HepG2 (cell line): ENCODE results near the gene ATE1.

Source experiments
- ATF2 ChIP-seq: sonication (generic); formaldehyde crosslinking; IDR thresholded peaks from 2 replicates; pipeline ENCODE4 v1.4.0; 2020; ENCODE audit warnings: missing genetic modification reagents
- CBFB ChIP-seq: sonication (generic); formaldehyde crosslinking; IDR thresholded peaks from 2 replicates; pipeline ENCODE4 v1.4.0; 2020; ENCODE audit warnings: missing genetic modification reagents
- CTCF ChIP-seq: sonication (generic); formaldehyde crosslinking; IDR thresholded peaks from 2 replicates; pipeline ENCODE4 v1.5.0; 2020; ENCODE audit warnings: mild to moderate bottlenecking, missing genetic modification reagents, moderate library complexity
- GABPA ChIP-seq, 2 experiments: IDR thresholded peaks; 2 replicates each; pipeline ENCODE4 v1.6.1; 2011 to 2016; ENCODE audit warnings: low read depth in 2 of 2, low read length in 1 of 2, missing biosample characterization in 1 of 2, missing genetic modification characterization in 1 of 2
- MAFK ChIP-seq, 2 experiments: IDR thresholded peaks in 1 of 2; conservative IDR thresholded peaks in 1 of 2; 2 replicates each; pipeline ENCODE4 v1.6.1; 2011; ENCODE audit warnings: improper control_type of control experiment in 2 of 2, low read length in 2 of 2
- MYC ChIP-seq: sonication (generic); formaldehyde crosslinking; IDR thresholded peaks from 2 replicates; pipeline ENCODE4 v1.9.0; 2021; ENCODE audit warnings: missing genetic modification reagents, borderline replicate concordance
- NFRKB ChIP-seq: fragments of 450-650 bp; IDR thresholded peaks from 2 replicates; pipeline ENCODE4 v1.6.1; 2017
- PBX3 ChIP-seq: sonication (generic); formaldehyde crosslinking; IDR thresholded peaks from 2 replicates; pipeline ENCODE4 v1.8.1; 2023; ENCODE audit warnings: missing genetic modification reagents, inconsistent platforms, borderline replicate concordance
- PLSCR1 ChIP-seq: sonication (generic); formaldehyde crosslinking; IDR thresholded peaks from 2 replicates; pipeline ENCODE4 v1.5.0; 2020; ENCODE audit warnings: missing genetic modification reagents, mild to moderate bottlenecking, borderline replicate concordance
- SP2 ChIP-seq: sonication (generic); formaldehyde crosslinking; IDR thresholded peaks from 2 replicates; pipeline ENCODE4 v1.5.1; 2020; ENCODE audit warnings: mild to moderate bottlenecking, missing genetic modification reagents
- TCF7L2 ChIP-seq: IDR thresholded peaks from 2 replicates; pipeline ENCODE4 v1.6.1; 2011; ENCODE audit warnings: mild to moderate bottlenecking, low read depth, low read length, moderate library complexity
- TF ChIP-seq, protein P1 (sequence below): sonication (generic); formaldehyde crosslinking; IDR thresholded peaks from 2 replicates; pipeline ENCODE4 v1.9.0; 2022; ENCODE audit warnings: low read depth, missing genetic modification reagents

- TF ChIP-seq GABPA (IDR thresholded peaks at IDR 0.05; ENCODE audit: low read depth, low read length) (no peak), GABPA (CRISPR knock-in tag; IDR thresholded peaks at IDR 0.05; ENCODE audit: low read depth) (no peak), CTCF (no peak), PLSCR1 (CRISPR knock-in tag) (no peak), MAFK (conservative IDR thresholded peaks at IDR 0.05 in 1 of 2, IDR thresholded peaks at IDR 0.05 in 1 of 2; ENCODE audit: low read length in 2 of 2) (no peak), TCF7L2 (no peak), PBX3 (CRISPR knock-in tag) (no peak), MYC (CRISPR knock-in tag) (no peak), NFRKB (no peak), CBFB (CRISPR knock-in tag) (no peak), ATF2 (CRISPR knock-in tag) (no peak), SP2 (CRISPR knock-in tag) (no peak)
- TF ChIP-seq, protein P1, sequence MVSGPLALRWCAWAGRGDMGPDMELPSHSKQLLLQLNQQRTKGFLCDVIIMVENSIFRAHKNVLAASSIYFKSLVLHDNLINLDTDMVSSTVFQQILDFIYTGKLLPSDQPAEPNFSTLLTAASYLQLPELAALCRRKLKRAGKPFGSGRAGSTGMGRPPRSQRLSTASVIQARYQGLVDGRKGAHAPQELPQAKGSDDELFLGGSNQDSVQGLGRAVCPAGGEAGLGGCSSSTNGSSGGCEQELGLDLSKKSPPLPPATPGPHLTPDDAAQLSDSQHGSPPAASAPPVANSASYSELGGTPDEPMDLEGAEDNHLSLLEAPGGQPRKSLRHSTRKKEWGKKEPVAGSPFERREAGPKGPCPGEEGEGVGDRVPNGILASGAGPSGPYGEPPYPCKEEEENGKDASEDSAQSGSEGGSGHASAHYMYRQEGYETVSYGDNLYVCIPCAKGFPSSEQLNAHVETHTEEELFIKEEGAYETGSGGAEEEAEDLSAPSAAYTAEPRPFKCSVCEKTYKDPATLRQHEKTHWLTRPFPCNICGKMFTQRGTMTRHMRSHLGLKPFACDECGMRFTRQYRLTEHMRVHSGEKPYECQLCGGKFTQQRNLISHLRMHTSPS, result no peak
Measured at GRCh38 chr10:121841862-121842261, 86.0 kb downstream of the ATE1 start.
